Neuronal stem cell (in vitro differentiated cells): ENCODE results near the gene FHL3.
A peak's percentile ranks its signal among the peaks of the same experiment; 100 is the strongest.

Experiments used
- DNase-seq: peaks from one replicate; pipeline ENCODE4 v3.0.0-alpha.2; 2013; ENCODE audit warnings: low spot score
- H2AFZ ChIP-seq: one replicate; pipeline ENCODE4 v1.6.1; 2013; ENCODE audit warnings: mild to moderate bottlenecking, low read length, inconsistent platforms
- H2AK5ac ChIP-seq: 2 replicates; pipeline ENCODE4 v1.6.1; 2013; ENCODE audit warnings: low read depth, mild to moderate bottlenecking, inconsistent platforms, low read length, moderate library complexity, mixed read lengths
- H2BK120ac ChIP-seq: 2 replicates; pipeline ENCODE4 v1.6.1; 2013; ENCODE audit warnings: low read depth, mild to moderate bottlenecking, inconsistent platforms, low read length, moderate library complexity, mixed read lengths
- H2BK12ac ChIP-seq: one replicate; pipeline ENCODE4 v1.6.1; 2013; ENCODE audit warnings: low read length, inconsistent platforms
- H2BK15ac ChIP-seq: 2 replicates; pipeline ENCODE4 v1.6.1; 2013; ENCODE audit warnings: mild to moderate bottlenecking, low read length, inconsistent platforms, mixed read lengths
- H2BK5ac ChIP-seq: one replicate; pipeline ENCODE4 v1.6.1; 2013; ENCODE audit warnings: inconsistent platforms, mild to moderate bottlenecking, low read length, moderate library complexity
- H3K14ac ChIP-seq: one replicate; pipeline ENCODE4 v1.6.1; 2013; ENCODE audit warnings: low read length, inconsistent platforms
- H3K18ac ChIP-seq: 2 replicates; pipeline ENCODE4 v1.6.1; 2013; ENCODE audit warnings: low read length, inconsistent platforms
- H3K23ac ChIP-seq: 2 replicates; pipeline ENCODE4 v1.6.1; 2013; ENCODE audit warnings: low read depth, mild to moderate bottlenecking, mixed read lengths, low read length, inconsistent platforms; ENCODE audit not compliant: poor library complexity
- H3K27ac ChIP-seq: replicated peaks from 3 replicates; pipeline ENCODE4 v1.5.1; 2013; ENCODE audit warnings: low read length, inconsistent platforms
- H3K27me3 ChIP-seq, 3 experiments: 2 replicates each; pipeline ENCODE4 v1.6.1; 2013; ENCODE audit warnings: low read length in 3 of 3, mild to moderate bottlenecking in 2 of 3, inconsistent platforms in 1 of 3, low read depth in 1 of 3, mixed read lengths in 1 of 3, moderate library complexity in 1 of 3; ENCODE audit not compliant: control insufficient read depth in 3 of 3, insufficient read depth in 3 of 3
- H3K36me3 ChIP-seq, 2 donors: replicated peaks in 1 of 2; 2 replicates each; pipeline ENCODE4 v1.6.1; 2013; ENCODE audit warnings: low read length in 2 of 2; ENCODE audit not compliant: control insufficient read depth in 2 of 2, insufficient read depth in 2 of 2
- H3K4ac ChIP-seq: 2 replicates; pipeline ENCODE4 v1.6.1; 2013; ENCODE audit warnings: inconsistent platforms, mild to moderate bottlenecking, low read length, moderate library complexity
- H3K4me1 ChIP-seq, 2 donors: 1 replicate in 1 of 2; 2 replicates in 1 of 2; pipeline ENCODE4 v1.6.1; 2013; ENCODE audit warnings: low read length in 2 of 2, low read depth in 1 of 2; ENCODE audit not compliant: control insufficient read depth in 2 of 2, insufficient read depth in 1 of 2
- H3K4me2 ChIP-seq: one replicate; pipeline ENCODE4 v1.6.1; 2013; ENCODE audit warnings: mild to moderate bottlenecking, low read length, inconsistent platforms; ENCODE audit not compliant: insufficient read depth, poor library complexity, severe bottlenecking
- H3K4me3 ChIP-seq, 2 donors: 2 replicates each; pipeline ENCODE4 v1.5.1; 2013; ENCODE audit warnings: low read length in 2 of 2, mild to moderate bottlenecking in 2 of 2, inconsistent platforms in 1 of 2, moderate library complexity in 1 of 2
- H3K79me1 ChIP-seq: one replicate; pipeline ENCODE4 v1.6.1; 2013; ENCODE audit warnings: low read depth, mild to moderate bottlenecking, inconsistent platforms, low read length, moderate library complexity
- H3K9ac ChIP-seq: one replicate; pipeline ENCODE4 v1.6.1; 2013; ENCODE audit warnings: mild to moderate bottlenecking, low read depth, low read length, inconsistent platforms; ENCODE audit not compliant: poor library complexity
- H3K9me3 ChIP-seq, 2 donors: replicated peaks in 1 of 2; 2 replicates each; pipeline versions ENCODE3 to v1.6.1; 2013; ENCODE audit warnings: low read length in 2 of 2, mild to moderate bottlenecking in 2 of 2, inconsistent platforms in 1 of 2, low read depth in 1 of 2, mixed read lengths in 1 of 2, moderate library complexity in 1 of 2; ENCODE audit not compliant: control insufficient read depth in 2 of 2, insufficient read depth in 1 of 2
- H4K8ac ChIP-seq: one replicate; pipeline ENCODE4 v1.6.1; 2013; ENCODE audit warnings: low read depth, mild to moderate bottlenecking, inconsistent platforms, low read length, moderate library complexity
- H4K91ac ChIP-seq: one replicate; pipeline ENCODE4 v1.6.1; 2013; ENCODE audit warnings: low read length, low read depth, mild to moderate bottlenecking, inconsistent platforms; ENCODE audit not compliant: poor library complexity
- WGBS, 2 donors: extraction: QIAGEN DNeasy Blood & Tissue Kit; methylation state at CpG; one replicate each; pipeline ENCODE4 v1.1.7; 2013; ENCODE audit warnings: missing lambda C conversion rate in 2 of 2, mixed read lengths in 1 of 2; ENCODE audit not compliant: insufficient read length in 2 of 2, insufficient replicate concordance in 1 of 2; ENCODE audit errors: extremely low coverage in 2 of 2; 5-methylcytosine and 5-hydroxymethylcytosine counted together

Gene FHL3

GRCh38 chr1:38009841-38010180 lies 4.5 kb upstream of the FHL3 start:
- H2AK5ac ChIP-seq, result no peak overlapping the region
- no peak overlapping the region for H3K4ac ChIP-seq
- no peaks in the 10 kb centered on the region for H3K27me3 ChIP-seq
- no peak overlapping the region for H3K14ac ChIP-seq
- DNase-seq, result no peak
- no peak overlapping the region for H3K4me3 ChIP-seq
- no CpG with 5 or more reads among the region's 6 CpGs for WGBS, 2 donors
- no peak overlapping the region for H2BK5ac ChIP-seq
- no peaks in the 10 kb centered on the region for H3K9me3 ChIP-seq
- H3K4me1 ChIP-seq, result peaks cover 16 to 17% of the 10 kb centered on the region in 2 donors
- H2AFZ ChIP-seq, result no peak overlapping the region
- H3K79me1 ChIP-seq, result no peaks in the 10 kb centered on the region
- no peak overlapping the region for H3K18ac ChIP-seq
- H3K9ac ChIP-seq, result no peak overlapping the region
- no peak overlapping the region for H2BK120ac ChIP-seq
- H3K4me2 ChIP-seq, result no peak overlapping the region
- H3K27ac ChIP-seq, result no peak overlapping the region
- no peak overlapping the region for H3K23ac ChIP-seq
- H4K91ac ChIP-seq, result no peak overlapping the region
- no peak overlapping the region for H4K8ac ChIP-seq
- H2BK12ac ChIP-seq, result no peak overlapping the region
- H2BK15ac ChIP-seq, result no peak overlapping the region
- peaks cover 0 to 9% of the 10 kb centered on the region in 2 donors for H3K36me3 ChIP-seq

DNA sequence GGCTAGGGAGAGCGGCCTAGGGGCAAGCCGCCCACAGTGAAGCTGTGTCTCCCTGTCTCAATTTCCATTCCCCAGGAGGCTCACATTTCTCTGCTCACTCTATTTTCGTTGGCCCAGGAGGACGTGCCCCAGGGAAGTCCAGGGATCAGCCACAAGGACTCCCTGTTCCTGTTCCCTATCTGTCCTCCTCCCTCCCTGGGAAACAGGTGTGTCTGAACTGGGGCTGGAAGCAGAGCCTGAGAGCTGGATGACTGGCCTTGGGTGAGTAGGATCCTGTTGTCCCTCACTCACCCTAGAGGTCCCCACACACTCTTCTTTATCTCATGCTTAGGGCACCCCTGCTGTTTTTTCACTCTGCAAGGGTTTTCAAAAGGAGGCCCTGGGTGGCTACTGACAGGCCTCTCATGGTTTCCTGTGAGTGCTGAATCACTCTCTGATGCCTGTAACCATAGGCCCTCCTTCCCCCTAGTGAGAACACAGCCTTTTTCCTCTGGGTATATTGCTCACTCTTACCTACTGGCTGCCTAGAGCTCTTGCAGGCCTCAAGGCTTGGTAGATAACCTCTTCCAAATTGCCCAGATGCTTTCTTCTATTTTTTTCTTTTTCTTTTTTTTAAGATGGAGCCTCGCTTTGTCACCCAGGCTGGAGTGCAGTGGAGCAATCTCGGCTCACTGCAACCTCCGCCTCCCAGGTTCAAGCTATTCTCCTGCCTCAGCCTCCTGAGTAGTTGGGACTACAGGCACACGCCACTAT lies 4.0 kb upstream of the FHL3 start:
- Histone ChIP-seq H3K79me1 (peaks cover 2% of the 10 kb centered on the region), H3K9me3 (no peaks in the 10 kb centered on the region), H2AFZ (peak overlapping the region; percentile 91), H3K4me2 (no peak overlapping the region), H3K4me1 (peaks cover 18 to 23% of the 10 kb centered on the region in 2 donors), H2AK5ac (peak overlapping the region; percentile 10), H3K27ac (peak overlapping the region; percentile 13), H3K14ac (no peak overlapping the region), H3K27me3 (no peaks in the 10 kb centered on the region), H2BK120ac (no peak overlapping the region), H3K4ac (no peak overlapping the region), H4K91ac (no peak overlapping the region), H3K4me3 (no peak overlapping the region), H4K8ac (no peak overlapping the region), H3K23ac (no peak overlapping the region), H2BK5ac (peak overlapping the region; percentile 68), H3K18ac (peak overlapping the region; percentile 49), H2BK15ac (no peak overlapping the region), H3K9ac (peak overlapping the region; percentile 72), H2BK12ac (no peak overlapping the region), H3K36me3 (peaks cover 0 to 4% of the 10 kb centered on the region in 2 donors)
- WGBS, 2 donors, result no CpG with 5 or more reads among the region's 8 CpGs
- DNase-seq, result no peak

- peak overlapping the region; percentile 67 for H3K4me2 ChIP-seq
- H3K27me3 ChIP-seq, result no peaks in the 10 kb centered on the region
- H2BK5ac ChIP-seq, result peak overlapping the region; percentile 77
- H2AFZ ChIP-seq, result peak overlapping the region; percentile 90
- no peak overlapping the region for H4K8ac ChIP-seq
- H3K4ac ChIP-seq, result no peak overlapping the region
- peak overlapping the region in 1 of 2 donors; percentile 65 for H3K4me3 ChIP-seq
- H3K4me1 ChIP-seq, result peaks cover 27 to 33% of the 10 kb centered on the region in 2 donors
- no peak overlapping the region for H3K14ac ChIP-seq
- H2AK5ac ChIP-seq, result peak overlapping the region; percentile 60
- DNase-seq, result no peak
- H3K23ac ChIP-seq, result peak overlapping the region; percentile 18
- H2BK15ac ChIP-seq, result peak overlapping the region; percentile 53
- H3K79me1 ChIP-seq, result peaks cover 5% of the 10 kb centered on the region
- H3K9ac ChIP-seq, result peak overlapping the region; percentile 85
- peak overlapping the region; percentile 82 for H3K18ac ChIP-seq
- WGBS, 2 donors, result no CpG with 5 or more reads among the region's 12 CpGs
- H4K91ac ChIP-seq, result no peak overlapping the region
- no peak overlapping the region for H2BK120ac ChIP-seq
- H2BK12ac ChIP-seq, result peak overlapping the region; percentile 80
- no peaks in the 10 kb centered on the region for H3K36me3 ChIP-seq
- no peaks in the 10 kb centered on the region for H3K9me3 ChIP-seq
- peak overlapping the region; percentile 42 for H3K27ac ChIP-seq
These were observed 904 bp upstream of the FHL3 start for GRCh38 chr1:38006008-38006828.
